GM18519 (cell line): ENCODE measurements around the gene AAMP.

ENCODE experiments used
- ATAC-seq: cut with Tn5 transposase; IDR thresholded peaks from one replicate; pipeline ENCODE4 v1.9.1; 2021; ENCODE audit warnings: mild to moderate bottlenecking, moderate library complexity; ENCODE audit not compliant: unreplicated experiment, low FRiP score

Gene AAMP

GRCh38 chr2:218229851-218230250 is 40.1 kb downstream of the AAMP start:
- no peak for ATAC-seq

GRCh38 chr2:218229239-218229638 is 40.7 kb downstream of the AAMP start:
- peak; percentile 94 for ATAC-seq

GRCh38 chr2:218228366-218229090 is 41.4 kb downstream of the AAMP start:
- ATAC-seq: no peak

- no peak for ATAC-seq
Observed at GRCh38 chr2:218226903-218227302, 43.0 kb downstream of the AAMP start.

GRCh38 chr2:218224186-218224585 is 45.8 kb downstream of the AAMP start:
- no peak for ATAC-seq

GRCh38 chr2:218223046-218223445 is 46.9 kb downstream of the AAMP start:
- ATAC-seq: no peak

- ATAC-seq: no peak
Observed at GRCh38 chr2:218221000-218221399, 48.9 kb downstream of the AAMP start.

GRCh38 chr2:218219934-218220333 is 50.0 kb downstream of the AAMP start:
- ATAC-seq: no peak

- ATAC-seq: peak; percentile 31
Observed at GRCh38 chr2:218218268-218219185, 51.4 kb downstream of the AAMP start.

GRCh38 chr2:218217360-218218267 is 52.3 kb downstream of the AAMP start:
- no peak for ATAC-seq

- ATAC-seq: peak; percentile 69
Observed at GRCh38 chr2:218216674-218217359, 53.1 kb downstream of the AAMP start, which contains the start of gene ARPC2. TSS of gene ARPC2 (plus strand) at chr2:218217189. CDS start at chr2:218217471, 282 bp downstream.

- ATAC-seq: no peak
Observed at GRCh38 chr2:218216336-218216673, 53.6 kb downstream of the AAMP start.
